Heart right ventricle (tissue), 16 donors: ENCODE results near the gene FRAS1. TPM values are rescaled to one million over a fixed set of nuclear protein-coding genes. Genes with fewer than 3 reads are reported as not detected.
A peak's percentile ranks its signal among the peaks of the same experiment; 100 is the strongest.

Source experiments
- ATAC-seq, 8 donors: fragments of 200-7000 bp; cut with Tn5 transposase; one replicate each; pipeline ENCODE4 v1.9.1; 2020; ENCODE audit warnings: mild to moderate bottlenecking in 8 of 8, moderate library complexity in 8 of 8, moderate number of reproducible peaks in 1 of 8
- DNase-seq, 2 donors: peaks; one replicate each; pipeline ENCODE4 v3.0.0-alpha.2; 2020
- H3K27ac ChIP-seq, 10 donors: fragments of 200-600 bp; sonication (generic) in 2 of 10; one replicate each; pipeline versions ENCODE4 v1.5.0 to v1.8.0; 2020 to 2022; ENCODE audit warnings: mild to moderate bottlenecking in 3 of 10
- H3K27me3 ChIP-seq, 7 donors: fragments of 200-600 bp; one replicate each; pipeline ENCODE4 v1.8.0; 2021 to 2022; ENCODE audit warnings: mild to moderate bottlenecking in 2 of 7
- H3K36me3 ChIP-seq, 9 donors: fragments of 200-600 bp; sonication (generic) in 1 of 9; one replicate each; pipeline versions ENCODE4 v1.5.0 to v1.8.0; 2020 to 2022; ENCODE audit warnings: mild to moderate bottlenecking in 2 of 9
- H3K4me1 ChIP-seq, 9 donors: fragments of 200-600 bp; sonication (generic) in 1 of 9; one replicate each; pipeline versions ENCODE4 v1.5.0 to v1.8.0; 2020 to 2022; ENCODE audit warnings: mild to moderate bottlenecking in 4 of 9
- H3K4me3 ChIP-seq, 10 donors: fragments of 200-600 bp; sonication (generic) in 2 of 10; one replicate each; pipeline versions ENCODE4 v1.5.0 to v1.8.0; 2020 to 2022; ENCODE audit warnings: mild to moderate bottlenecking in 7 of 10, moderate library complexity in 2 of 10
- H3K9me3 ChIP-seq, 11 donors: fragments of 200-600 bp in 10 of 11; sonication (generic) in 2 of 11; one replicate each; pipeline versions ENCODE4 v1.5.0 to v1.8.0; 2013 to 2022; ENCODE audit warnings: mild to moderate bottlenecking in 2 of 11, control low read depth in 1 of 11, moderate library complexity in 1 of 11
- WGBS, 2 donors: extraction: QIAGEN DNeasy Blood & Tissue Kit; methylation state at CpG; one replicate each; pipeline ENCODE4 v1.1.7; 2013; ENCODE audit warnings: inconsistent platforms in 1 of 2; 5-methylcytosine and 5-hydroxymethylcytosine counted together
- intact Hi-C, 10 donors: fragments of 100-400 bp; cut with DNase I; formaldehyde crosslinking; loops; one replicate each; pipeline versions ENCODE4 v1.11.1 to v1.14.2; 2022
- polyA plus RNA-seq, 2 donors: library from polyadenylated mRNA; stranded (reverse); fragments of 200-250 nt; gene quantifications; one replicate each; pipeline ENCODE4 v1.2.3, GENCODE V29; 2013
- total RNA-seq, 10 donors: library from RNA; stranded (reverse); fragmentation: NEBNext Ultra II Directional in 3 of 10; extraction: Animal tissue kit (Norgen Biotek cat#: 25700) in 3 of 10; gene quantifications; one replicate each; pipeline versions ENCODE4 v1.2.1 to v1.2.4, GENCODE V29; 2021 to 2023
- TF ChIP-seq, protein P1 (sequence below), 9 donors: fragments of 200-600 bp; sonication (generic) in 2 of 9; IDR thresholded peaks; one replicate each; pipeline versions ENCODE4 v1.5.0 to v1.8.0; 2021 to 2022; ENCODE audit warnings: antibody characterized with exemption in 9 of 9, mild to moderate bottlenecking in 5 of 9, moderate library complexity in 1 of 9
- donor health status: Arrhythmogenic right ventricular cardiomyopathy.
- donor health status: ischemic (EF 13 %, LVEDD 7.1; RV severe dilation, severe dysfunction).
- donor health status: healthy with polysubstance abuse.
- donor health status: DM: no; HTN: yes; CAD: no.
- donor health status: DM: no; HTN: no; CAD: no.
- donor health status: ischemic (EF 25% LVEDD 6.9; RV normal size, moderate dysfunction).
- donor health status: ischemic (EF 25% LVEDD 5.7; RV mildly dilated, moderate dysfunction).
- donor health status: healthy.
- donor health status: DM: yes; HTN: yes; CAD: no.
- donor health status: Ischemic cardiomyopathy.
- donor health status: ischemic (EF 35%, LVEDD 5.7; RV mildly dilated, moderate dysfunction).
- donor health status: nonischemic (EF 11% LVEDD 7.7; RV severe dilation, severe dysfunction).
- donor health status: DM: yes; HTN: yes; CAD: no.
- donor health status: PGD.
- donor health status: ischemic (EF 29% LVEDD 5.4; RV normal size, mild dysfunction).
- donor health status: nonischemic (EF 23%, LVEDD 6.1; RV moderate dilation, normal function).

FRAS1 gene
- total and polyA plus RNA-seq, 12 donors, result 0.93 to 6.2 (median 3.1) TPM

DNA sequence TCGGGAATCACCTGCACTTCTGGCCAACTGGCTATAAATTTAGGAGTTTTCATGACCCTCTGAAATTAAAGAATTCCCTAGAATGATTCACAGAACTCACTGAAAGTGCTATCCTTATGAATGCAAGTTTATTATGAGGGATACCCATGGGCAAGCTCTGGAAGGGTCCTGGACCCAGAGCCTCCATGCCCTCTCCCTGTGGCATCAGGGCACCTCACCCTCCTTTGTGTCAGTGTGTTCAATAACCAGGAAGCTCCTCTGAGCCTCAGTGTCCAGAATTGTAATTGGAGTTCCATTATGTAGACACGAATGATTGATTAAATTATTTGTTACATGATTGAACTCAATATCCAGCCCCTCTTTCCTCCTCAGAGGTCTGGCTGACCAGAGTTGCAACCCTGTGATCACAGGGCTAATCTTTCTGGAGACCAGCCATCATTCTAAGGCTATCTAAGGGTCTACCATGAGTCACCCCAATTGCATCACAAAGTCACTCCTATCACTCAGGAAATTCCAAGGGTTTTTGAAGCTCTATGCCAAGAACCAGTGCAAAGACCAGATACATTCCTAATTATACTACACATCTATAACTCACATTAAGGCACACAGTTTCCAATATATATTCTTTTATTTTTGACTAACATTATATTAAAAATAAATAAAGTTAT, 503.3 kb downstream of the FRAS1 start:
- DNase-seq, result peak in 1 of 2 donors; percentile 27
- peak; percentile 62 to 94 (median 88) for ATAC-seq
- peaks cover 0 to 15% (median 0%) of the 10 kb centered on the region in 9 donors for H3K36me3 ChIP-seq
- TF ChIP-seq, protein P1, sequence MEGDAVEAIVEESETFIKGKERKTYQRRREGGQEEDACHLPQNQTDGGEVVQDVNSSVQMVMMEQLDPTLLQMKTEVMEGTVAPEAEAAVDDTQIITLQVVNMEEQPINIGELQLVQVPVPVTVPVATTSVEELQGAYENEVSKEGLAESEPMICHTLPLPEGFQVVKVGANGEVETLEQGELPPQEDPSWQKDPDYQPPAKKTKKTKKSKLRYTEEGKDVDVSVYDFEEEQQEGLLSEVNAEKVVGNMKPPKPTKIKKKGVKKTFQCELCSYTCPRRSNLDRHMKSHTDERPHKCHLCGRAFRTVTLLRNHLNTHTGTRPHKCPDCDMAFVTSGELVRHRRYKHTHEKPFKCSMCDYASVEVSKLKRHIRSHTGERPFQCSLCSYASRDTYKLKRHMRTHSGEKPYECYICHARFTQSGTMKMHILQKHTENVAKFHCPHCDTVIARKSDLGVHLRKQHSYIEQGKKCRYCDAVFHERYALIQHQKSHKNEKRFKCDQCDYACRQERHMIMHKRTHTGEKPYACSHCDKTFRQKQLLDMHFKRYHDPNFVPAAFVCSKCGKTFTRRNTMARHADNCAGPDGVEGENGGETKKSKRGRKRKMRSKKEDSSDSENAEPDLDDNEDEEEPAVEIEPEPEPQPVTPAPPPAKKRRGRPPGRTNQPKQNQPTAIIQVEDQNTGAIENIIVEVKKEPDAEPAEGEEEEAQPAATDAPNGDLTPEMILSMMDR (IDR thresholded peaks at IDR 0.05), result no peak
- H3K27me3 ChIP-seq, result no peaks in the 10 kb centered on the region
- H3K27ac ChIP-seq, result peak overlapping the region in 6 of 10 donors; percentile 3 to 56 (median 37)
- H3K4me3 ChIP-seq, result no peak overlapping the region
- intact Hi-C loops, result no loop called here
- H3K4me1 ChIP-seq, result peaks cover 0 to 52% (median 14%) of the 10 kb centered on the region in 9 donors
- 72 to 74% methylated on average over 2 of the region's 2 CpGs for WGBS, 2 donors
- no peaks in the 10 kb centered on the region for H3K9me3 ChIP-seq

DNA sequence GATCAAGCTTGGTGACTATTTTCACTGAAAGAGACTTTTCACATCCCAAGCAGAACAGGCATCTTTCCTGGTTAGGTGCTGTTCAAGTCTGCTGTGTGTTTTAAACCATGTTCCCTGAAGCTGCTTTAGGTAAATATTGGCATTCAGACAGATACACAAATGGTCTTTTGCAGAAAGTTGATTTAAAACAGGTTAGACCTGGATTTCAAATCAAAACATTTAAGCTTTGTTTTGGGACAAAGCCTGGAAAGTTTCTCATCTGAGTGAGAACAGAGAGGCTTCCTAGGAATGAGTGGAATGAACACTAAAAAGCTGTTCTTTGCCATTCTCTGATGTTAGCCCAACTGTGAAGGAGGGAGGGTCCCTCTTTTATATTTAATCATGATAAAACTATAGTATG, 504.6 kb downstream of the FRAS1 start:
- H3K4me1 ChIP-seq, result peaks cover 0 to 58% (median 17%) of the 10 kb centered on the region in 9 donors
- H3K4me3 ChIP-seq, result no peak overlapping the region

DNA sequence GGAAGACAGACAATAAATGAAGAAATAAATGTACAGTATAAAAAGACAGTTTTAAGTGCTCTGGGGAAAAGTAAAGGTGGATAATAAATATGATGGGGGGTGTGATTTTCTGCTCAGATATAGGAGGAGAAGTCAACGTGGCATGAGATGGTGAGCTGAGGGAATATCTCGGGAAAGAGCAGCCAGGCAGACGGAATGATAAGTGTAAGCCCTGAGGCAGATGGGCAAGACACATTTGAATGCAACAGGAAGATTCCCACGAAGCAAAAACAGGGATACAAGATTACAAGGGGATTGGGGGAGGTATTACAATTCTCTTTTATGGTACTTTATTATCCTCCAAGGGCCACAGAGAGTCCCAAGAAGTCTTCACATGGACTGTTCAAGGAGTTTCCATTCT, 505.6 kb downstream of the FRAS1 start:
- Histone ChIP-seq H3K9me3 (no peaks in the 10 kb centered on the region), H3K27ac (no peak overlapping the region), H3K36me3 (peaks cover 0 to 9% (median 0%) of the 10 kb centered on the region in 9 donors), H3K27me3 (no peaks in the 10 kb centered on the region), H3K4me1 (peaks cover 0 to 65% (median 18%) of the 10 kb centered on the region in 9 donors), H3K4me3 (no peak overlapping the region)
- ATAC-seq (no peak), DNase-seq (no peak)
- TF ChIP-seq, protein P1 (IDR thresholded peaks at IDR 0.05), result no peak
- intact Hi-C loops, result no loop called here
- WGBS, 2 donors, result 71 to 73% methylated on average over 4 of the region's 4 CpGs

More for the DNA sequence above, 504.6 kb downstream of the FRAS1 start:
- ATAC-seq (no peak), DNase-seq (no peak)
- Histone ChIP-seq H3K36me3 (peaks cover 0 to 9% (median 0%) of the 10 kb centered on the region in 9 donors), H3K9me3 (no peaks in the 10 kb centered on the region), H3K27me3 (no peaks in the 10 kb centered on the region), H3K27ac (peak overlapping the region in 1 of 10 donors; percentile 12)
- TF ChIP-seq, protein P1 (IDR thresholded peaks at IDR 0.05), result no peak
- intact Hi-C loops, result no loop called here

DNA sequence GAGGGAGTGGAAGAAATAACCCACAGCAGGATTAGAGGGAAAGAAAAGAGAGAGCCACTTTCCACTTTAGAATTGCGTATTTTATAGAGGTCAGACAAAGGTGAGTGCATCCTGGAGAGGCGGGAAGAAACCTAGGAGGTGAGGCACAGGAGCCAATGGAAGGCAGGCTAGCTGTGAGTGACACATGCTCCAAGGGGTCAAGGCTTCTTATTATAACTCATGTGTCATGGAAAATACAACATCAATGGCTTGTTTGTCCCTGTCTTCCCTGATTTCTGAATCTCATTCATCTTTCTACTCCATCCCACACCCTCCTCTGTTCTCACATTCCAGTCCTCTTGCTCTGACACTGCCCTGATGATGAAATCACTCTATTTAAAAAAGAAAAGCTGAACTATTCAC, 508.8 kb downstream of the FRAS1 start:
- intact Hi-C loops, result no loop called here

More for the DNA sequence above, 508.8 kb downstream of the FRAS1 start:
- peak overlapping the region in 1 of 10 donors; percentile 3 for H3K27ac ChIP-seq
- no peaks in the 10 kb centered on the region for H3K9me3 ChIP-seq
- H3K27me3 ChIP-seq, result no peaks in the 10 kb centered on the region
- no peak overlapping the region for H3K4me3 ChIP-seq
- TF ChIP-seq, protein P1 (IDR thresholded peaks at IDR 0.05), result no peak
- ATAC-seq (peak in 4 of 8 donors; percentile 34 to 60 (median 49)), DNase-seq (no peak)
- WGBS, 2 donors, result 88 to 94% methylated on average over 2 of the region's 2 CpGs
- H3K4me1 ChIP-seq, result peaks cover 2 to 63% (median 28%) of the 10 kb centered on the region in 9 donors
- peaks cover 0 to 4% (median 0%) of the 10 kb centered on the region in 9 donors for H3K36me3 ChIP-seq
